ENCODE data around the gene PIMREG.

PIMREG gene

GRCh38 chr17:6485646-6486412, 41.6 kb downstream of the PIMREG start:
- ChIA-PET CTCF (interaction anchor here (0.6 to 2.0 kb wide), 3 partner anchors 10 to 819 kb away, joined by 4 to 6 read pairs (median 4); no protein-coding TSS in a partner anchor), POLR2A (no interaction called here)
- TF ChIP-seq ZNF362 (tag by site-specific recombination; IDR thresholded peaks at IDR 0.05) (no peak), SCRT2 (tag by site-specific recombination; IDR thresholded peaks at IDR 0.05) (peak; percentile 35; the same call in 1 of the 2 replicates)
- H3K27ac ChIP-seq (ENCODE audit: extremely low read depth, low read depth, low read length): no peak overlapping the region
- no peaks in the 10 kb centered on the region for H3K9me3 ChIP-seq (ENCODE audit: control insufficient read depth, insufficient read depth, low read depth, low read length)
- H3K36me3 ChIP-seq (ENCODE audit: control insufficient read depth in 2 of 2, insufficient read depth in 1 of 2, low read length in 2 of 2): no peaks in the 10 kb centered on the region
- H3K4me1 ChIP-seq (ENCODE audit: control insufficient read depth, insufficient read depth, low read length): no peaks in the 10 kb centered on the region
- H3K4me3 ChIP-seq (ENCODE audit: low read depth, low read length): no peak overlapping the region

- Histone ChIP-seq H3K27ac (ENCODE audit: extremely low read depth, low read depth, low read length) (no peak overlapping the region), H3K4me3 (ENCODE audit: low read depth, low read length) (no peak overlapping the region), H3K36me3 (ENCODE audit: control insufficient read depth in 2 of 2, insufficient read depth in 1 of 2, low read length in 2 of 2) (no peaks in the 10 kb centered on the region), H3K4me1 (ENCODE audit: control insufficient read depth, insufficient read depth, low read length) (no peaks in the 10 kb centered on the region), H3K9me3 (ENCODE audit: control insufficient read depth, insufficient read depth, low read depth, low read length) (no peaks in the 10 kb centered on the region)
- POLR2A ChIA-PET: no interaction called here
- CTCF ChIA-PET: interaction anchor here (1.1 kb wide), 1 partner anchor 14 kb away, joined by 6 read pairs; no protein-coding TSS in a partner anchor
- TF ChIP-seq ZXDB (tag by site-specific recombination; IDR thresholded peaks at IDR 0.05) (no peak), ZNF404 (tag by site-specific recombination; IDR thresholded peaks at IDR 0.05) (no peak), BCL11B (tag by site-specific recombination; IDR thresholded peaks at IDR 0.05; ENCODE audit: low read depth) (no peak)
- TF ChIP-seq, protein P1, sequence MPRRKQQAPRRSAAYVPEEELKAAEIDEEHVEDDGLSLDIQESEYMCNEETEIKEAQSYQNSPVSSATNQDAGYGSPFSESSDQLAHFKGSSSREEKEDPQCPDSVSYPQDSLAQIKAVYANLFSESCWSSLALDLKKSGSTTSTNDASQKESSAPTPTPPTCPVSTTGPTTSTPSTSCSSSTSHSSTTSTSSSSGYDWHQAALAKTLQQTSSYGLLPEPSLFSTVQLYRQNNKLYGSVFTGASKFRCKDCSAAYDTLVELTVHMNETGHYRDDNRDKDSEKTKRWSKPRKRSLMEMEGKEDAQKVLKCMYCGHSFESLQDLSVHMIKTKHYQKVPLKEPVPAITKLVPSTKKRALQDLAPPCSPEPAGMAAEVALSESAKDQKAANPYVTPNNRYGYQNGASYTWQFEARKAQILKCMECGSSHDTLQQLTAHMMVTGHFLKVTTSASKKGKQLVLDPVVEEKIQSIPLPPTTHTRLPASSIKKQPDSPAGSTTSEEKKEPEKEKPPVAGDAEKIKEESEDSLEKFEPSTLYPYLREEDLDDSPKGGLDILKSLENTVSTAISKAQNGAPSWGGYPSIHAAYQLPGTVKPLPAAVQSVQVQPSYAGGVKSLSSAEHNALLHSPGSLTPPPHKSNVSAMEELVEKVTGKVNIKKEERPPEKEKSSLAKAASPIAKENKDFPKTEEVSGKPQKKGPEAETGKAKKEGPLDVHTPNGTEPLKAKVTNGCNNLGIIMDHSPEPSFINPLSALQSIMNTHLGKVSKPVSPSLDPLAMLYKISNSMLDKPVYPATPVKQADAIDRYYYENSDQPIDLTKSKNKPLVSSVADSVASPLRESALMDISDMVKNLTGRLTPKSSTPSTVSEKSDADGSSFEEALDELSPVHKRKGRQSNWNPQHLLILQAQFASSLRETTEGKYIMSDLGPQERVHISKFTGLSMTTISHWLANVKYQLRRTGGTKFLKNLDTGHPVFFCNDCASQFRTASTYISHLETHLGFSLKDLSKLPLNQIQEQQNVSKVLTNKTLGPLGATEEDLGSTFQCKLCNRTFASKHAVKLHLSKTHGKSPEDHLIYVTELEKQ (tag by site-specific recombination; IDR thresholded peaks at IDR 0.05; ENCODE audit: borderline replicate concordance): no peak
Observed at GRCh38 chr17:6487251-6488007, 43.2 kb downstream of the PIMREG start.

- H3K36me3 ChIP-seq (ENCODE audit: control insufficient read depth in 2 of 2, insufficient read depth in 1 of 2, low read length in 2 of 2): no peaks in the 10 kb centered on the region
- ChIA-PET CTCF (interaction anchor here (1.1 kb wide), 1 partner anchor 15 kb away, joined by 6 read pairs; no protein-coding TSS in a partner anchor), POLR2A (no interaction called here)
- TF ChIP-seq GLI4 (tag by site-specific recombination; IDR thresholded peaks at IDR 0.05) (no peak), ZFP3 (tag by site-specific recombination; IDR thresholded peaks at IDR 0.05; ENCODE audit: low read depth) (peak; percentile 70)
- no peak overlapping the region for H3K4me3 ChIP-seq (ENCODE audit: low read depth, low read length)
- H3K27ac ChIP-seq (ENCODE audit: extremely low read depth, low read depth, low read length): no peak overlapping the region
- H3K9me3 ChIP-seq (ENCODE audit: control insufficient read depth, insufficient read depth, low read depth, low read length): no peaks in the 10 kb centered on the region
- H3K4me1 ChIP-seq (ENCODE audit: control insufficient read depth, insufficient read depth, low read length): no peaks in the 10 kb centered on the region
Observed at GRCh38 chr17:6488008-6488539, 43.8 kb downstream of the PIMREG start.

GRCh38 chr17:6489016-6489550, 44.8 kb downstream of the PIMREG start:
- ChIA-PET CTCF (interaction anchor here (0.7 kb wide), 1 partner anchor 380 kb away, joined by 6 read pairs; no protein-coding TSS in a partner anchor), POLR2A (interaction anchor here (0.6 kb wide), 1 partner anchor 915 kb away, joined by 4 read pairs; no protein-coding TSS in a partner anchor)
- no peaks in the 10 kb centered on the region for H3K4me1 ChIP-seq (ENCODE audit: control insufficient read depth, insufficient read depth, low read length)
- no peak overlapping the region for H3K4me3 ChIP-seq (ENCODE audit: low read depth, low read length)
- no peaks in the 10 kb centered on the region for H3K9me3 ChIP-seq (ENCODE audit: control insufficient read depth, insufficient read depth, low read depth, low read length)
- H3K27ac ChIP-seq (ENCODE audit: extremely low read depth, low read depth, low read length): no peak overlapping the region
- H3K36me3 ChIP-seq (ENCODE audit: control insufficient read depth in 2 of 2, insufficient read depth in 1 of 2, low read length in 2 of 2): no peaks in the 10 kb centered on the region
- TF ChIP-seq ZNF560 (tag by site-specific recombination; IDR thresholded peaks at IDR 0.05; ENCODE audit: borderline replicate concordance) (no peak), ZNF174 (tag by site-specific recombination; IDR thresholded peaks at IDR 0.05) (no peak), ZNF521 (tag by site-specific recombination; IDR thresholded peaks at IDR 0.05) (no peak), ZNF184 (tag by site-specific recombination; IDR thresholded peaks at IDR 0.05) (no peak), ZNF155 (tag by site-specific recombination; IDR thresholded peaks at IDR 0.05) (no peak), ZNF350 (tag by site-specific recombination; IDR thresholded peaks at IDR 0.05) (no peak), ZNF776 (tag by site-specific recombination; IDR thresholded peaks at IDR 0.05; ENCODE audit: borderline replicate concordance) (no peak), ZNF548 (tag by site-specific recombination; IDR thresholded peaks at IDR 0.05) (no peak), ZSCAN16 (tag by site-specific recombination; IDR thresholded peaks at IDR 0.05) (no peak), ZNF157 (tag by site-specific recombination; IDR thresholded peaks at IDR 0.05) (no peak)
- TF ChIP-seq, protein P2, sequence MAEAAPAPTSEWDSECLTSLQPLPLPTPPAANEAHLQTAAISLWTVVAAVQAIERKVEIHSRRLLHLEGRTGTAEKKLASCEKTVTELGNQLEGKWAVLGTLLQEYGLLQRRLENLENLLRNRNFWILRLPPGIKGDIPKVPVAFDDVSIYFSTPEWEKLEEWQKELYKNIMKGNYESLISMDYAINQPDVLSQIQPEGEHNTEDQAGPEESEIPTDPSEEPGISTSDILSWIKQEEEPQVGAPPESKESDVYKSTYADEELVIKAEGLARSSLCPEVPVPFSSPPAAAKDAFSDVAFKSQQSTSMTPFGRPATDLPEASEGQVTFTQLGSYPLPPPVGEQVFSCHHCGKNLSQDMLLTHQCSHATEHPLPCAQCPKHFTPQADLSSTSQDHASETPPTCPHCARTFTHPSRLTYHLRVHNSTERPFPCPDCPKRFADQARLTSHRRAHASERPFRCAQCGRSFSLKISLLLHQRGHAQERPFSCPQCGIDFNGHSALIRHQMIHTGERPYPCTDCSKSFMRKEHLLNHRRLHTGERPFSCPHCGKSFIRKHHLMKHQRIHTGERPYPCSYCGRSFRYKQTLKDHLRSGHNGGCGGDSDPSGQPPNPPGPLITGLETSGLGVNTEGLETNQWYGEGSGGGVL (tag by site-specific recombination; IDR thresholded peaks at IDR 0.05): no peak

All from HEK293 (cell line).